Pancreas (tissue), 10 donors: Measurements from ENCODE around the gene ARX. TPM values are rescaled to one million over a fixed set of nuclear protein-coding genes. Genes with fewer than 3 reads are reported as not detected.

Experiments
- ATAC-seq, 4 donors: fragments of 200-7000 bp; cut with Tn5 transposase; one replicate each; pipeline versions ENCODE4 v1.8.0 to v1.9.1; 2020; ENCODE audit warnings: mild to moderate bottlenecking in 4 of 4, moderate library complexity in 4 of 4
- DNase-seq, 6 donors: peaks; one replicate each; pipeline ENCODE4 v3.0.0-alpha.2; 2020
- FAIRE-seq: peaks from 2 replicates; lab custom pipeline; 2012; peaks lifted over from hg19 to GRCh38; lab: Jason Lieb, UNC
- H3K27ac ChIP-seq, 4 donors: fragments of 200-600 bp; sonication (generic); 1 replicate in 3 of 4; 2 replicates in 1 of 4; pipeline versions ENCODE4 v1.5.0 to v1.8.0; 2020
- H3K27me3 ChIP-seq, 4 donors: fragments of 200-600 bp; one replicate each; pipeline ENCODE4 v1.8.0; 2021
- H3K36me3 ChIP-seq, 3 donors: fragments of 200-600 bp; sonication (generic) in 1 of 3; one replicate each; pipeline versions ENCODE4 v1.5.0 to v1.8.0; 2020 to 2021
- H3K4me1 ChIP-seq, 3 donors: fragments of 200-600 bp; one replicate each; pipeline ENCODE4 v1.8.0; 2021
- H3K4me3 ChIP-seq, 4 donors: fragments of 200-600 bp; sonication (generic) in 2 of 4; one replicate each; pipeline versions ENCODE4 v1.5.0 to v1.8.0; 2020 to 2021
- H3K9me3 ChIP-seq, 4 donors: fragments of 200-600 bp; one replicate each; pipeline ENCODE4 v1.8.0; 2021
- CTCF ChIP-seq, 4 donors: fragments of 200-600 bp; sonication (generic) in 3 of 4; IDR thresholded peaks; one replicate each; pipeline versions ENCODE4 v1.5.0 to v1.8.0; 2021; ENCODE audit warnings: antibody characterized with exemption in 4 of 4
- WGBS, 2 donors: extraction: QIAGEN DNeasy Blood & Tissue Kit; methylation state at CpG; one replicate each; pipeline ENCODE4 v1.1.7; 2013; 5-methylcytosine and 5-hydroxymethylcytosine counted together
- intact Hi-C, 3 donors: fragments of 100-400 bp; cut with DNase I; formaldehyde crosslinking; loops; one replicate each; pipeline versions ENCODE4 v1.11.1 to v1.14.2; 2022
- polyA plus RNA-seq, 2 donors: library from polyadenylated mRNA; stranded (reverse); fragments of 200-250 nt; gene quantifications; one replicate each; pipeline ENCODE4 v1.2.3, GENCODE V29; 2013
- total RNA-seq, 6 donors: library from RNA; stranded (reverse); fragmentation: NEBNext Ultra II Directional in 4 of 6; extraction: Animal tissue kit (Norgen Biotek cat#: 25700) in 4 of 6; gene quantifications; one replicate each; pipeline versions ENCODE4 v1.2.1 to v1.2.4, GENCODE V29; 2021 to 2023
- donor health status: healthy with polysubstance abuse.
- donor health status: DM: no; HTN: no; CAD: no; lungs with moderate emphysema.
- donor health status: DM: no; HTN: no; CAD: no.
- donor health status: control.
- donor health status: control.
- donor health status: Bipolar disorder and iron deficiency.
- donor health status: DM: yes; HTN: yes; CAD: no.
- donor health status: DM: no; HTN: no; CAD: no.
- donor health status: DM: no; HTN: no; CAD: no.
- donor health status: DM: yes; HTN: yes; CAD: no.

ARX gene
- total and polyA plus RNA-seq, 8 donors = 0.32 to 9.6 (median 1.5) TPM

GRCh38 chrX:25049357-25049756, 33.6 kb upstream of the ARX start:
- no peak for TF ChIP-seq CTCF (IDR thresholded peaks at IDR 0.05)
- no peak overlapping the region for H3K4me3 ChIP-seq
- no peak overlapping the region for H3K27ac ChIP-seq
- no peaks in the 10 kb centered on the region for H3K36me3 ChIP-seq
- ATAC-seq (no peak), DNase-seq (no peak), FAIRE-seq (no peak)
- H3K9me3 ChIP-seq = no peaks in the 10 kb centered on the region
- intact Hi-C loops = no loop called here
- H3K27me3 ChIP-seq = no peaks in the 10 kb centered on the region
- WGBS, 2 donors = 36 to 39% methylated on average over 5 of the region's 5 CpGs
- H3K4me1 ChIP-seq = no peaks in the 10 kb centered on the region

DNA sequence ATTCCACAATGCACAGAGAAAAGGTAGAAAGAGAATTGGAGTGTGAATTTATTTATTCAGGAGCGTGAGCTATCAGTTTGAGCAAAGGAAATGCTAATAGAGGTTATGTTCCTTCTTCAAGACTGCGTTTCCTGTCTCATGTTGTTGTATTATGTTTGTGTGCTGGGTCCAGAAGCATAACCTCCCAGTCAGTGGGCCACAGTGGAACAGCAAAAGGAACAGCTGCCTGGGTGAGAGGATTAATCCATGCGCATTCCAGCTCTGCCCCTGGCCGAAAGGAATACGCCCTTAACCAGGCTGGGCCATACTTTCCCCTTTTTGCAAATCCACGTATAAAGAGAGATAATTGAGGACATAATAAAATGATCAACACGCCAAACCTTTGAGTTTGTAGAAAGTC, 32.4 kb upstream of the ARX start:
- Histone ChIP-seq H3K9me3 (no peaks in the 10 kb centered on the region), H3K4me3 (no peak overlapping the region), H3K4me1 (no peaks in the 10 kb centered on the region), H3K27me3 (no peaks in the 10 kb centered on the region), H3K27ac (no peak overlapping the region), H3K36me3 (no peaks in the 10 kb centered on the region)
- TF ChIP-seq CTCF (IDR thresholded peaks at IDR 0.05) = no peak
- 61 to 79% methylated on average over 7 of the region's 7 CpGs for WGBS, 2 donors
- no peak for DNase-seq
- no peak for FAIRE-seq
- no peak for ATAC-seq
- intact Hi-C loops = no loop called here

DNA sequence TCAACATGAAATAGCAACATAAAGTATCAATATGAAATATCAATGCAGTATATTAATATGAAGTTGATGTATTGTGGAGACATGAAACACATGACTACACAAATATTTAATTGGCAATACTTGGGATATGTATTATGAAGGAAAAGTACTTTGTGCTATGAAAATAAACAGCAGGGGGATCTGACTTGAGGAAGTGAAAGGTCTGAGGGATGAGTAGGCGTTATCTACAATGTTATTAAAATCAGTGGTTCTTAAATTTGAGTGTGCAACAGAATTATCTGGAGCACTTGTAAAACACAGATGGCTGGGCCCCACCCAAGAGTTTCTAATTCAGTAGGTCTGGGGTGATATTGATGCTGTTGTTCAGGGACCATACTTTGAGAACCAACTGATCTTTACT, 27.4 kb upstream of the ARX start:
- ATAC-seq (no peak), FAIRE-seq (no peak), DNase-seq (no peak)
- 76 to 81% methylated on average over 1 of the region's 1 CpG for WGBS, 2 donors
- Histone ChIP-seq H3K4me1 (no peaks in the 10 kb centered on the region), H3K27me3 (no peaks in the 10 kb centered on the region), H3K36me3 (no peaks in the 10 kb centered on the region), H3K9me3 (no peaks in the 10 kb centered on the region), H3K27ac (no peak overlapping the region), H3K4me3 (no peak overlapping the region)
- intact Hi-C loops = no loop called here
- no peak for TF ChIP-seq CTCF (IDR thresholded peaks at IDR 0.05)

- H3K9me3 ChIP-seq = no peaks in the 10 kb centered on the region
- no peak for FAIRE-seq
- no peak for DNase-seq
- 82 to 85% methylated on average over 10 of the region's 10 CpGs for WGBS, 2 donors
- no peak overlapping the region for H3K27ac ChIP-seq
- ATAC-seq = no peak
- H3K27me3 ChIP-seq = no peaks in the 10 kb centered on the region
- H3K4me3 ChIP-seq = no peak overlapping the region
- no peak for TF ChIP-seq CTCF (IDR thresholded peaks at IDR 0.05)
- H3K36me3 ChIP-seq = no peaks in the 10 kb centered on the region
- intact Hi-C loops = no loop called here
- H3K4me1 ChIP-seq = no peaks in the 10 kb centered on the region
Measured at GRCh38 chrX:25039036-25039435, 23.3 kb upstream of the ARX start.

- no peaks in the 10 kb centered on the region for H3K36me3 ChIP-seq
- H3K4me1 ChIP-seq = no peaks in the 10 kb centered on the region
- H3K4me3 ChIP-seq = no peak overlapping the region
- no peak for ATAC-seq
- no peak for TF ChIP-seq CTCF (IDR thresholded peaks at IDR 0.05)
- intact Hi-C loops = no loop called here
- no peak for DNase-seq
- H3K9me3 ChIP-seq = no peaks in the 10 kb centered on the region
- 74 to 84% methylated on average over 3 of the region's 3 CpGs for WGBS, 2 donors
- H3K27me3 ChIP-seq = no peaks in the 10 kb centered on the region
- no peak overlapping the region for H3K27ac ChIP-seq
- no peak for FAIRE-seq
Measured at GRCh38 chrX:25034889-25035288, 19.1 kb upstream of the ARX start.
